Type B pancreatic cell (in vitro differentiated cells): ENCODE data around the gene COL4A1. TPM values are rescaled to one million over a fixed set of nuclear protein-coding genes. Genes with fewer than 3 reads are reported as not detected.
A peak's percentile ranks its signal among the peaks of the same experiment; 100 is the strongest.

Experiments used
- DNase-seq: peaks from one replicate; pipeline ENCODE4 v3.0.0; 2021; ENCODE audit warnings: mixed read lengths; ENCODE audit not compliant: unreplicated experiment; ENCODE audit errors: extremely low spot score
- H3K27ac Mint-ChIP-seq: 2 replicates; pipeline ENCODE4 v1.8.0; 2021; ENCODE audit warnings: mild to moderate bottlenecking, mixed read lengths
- H3K27me3 Mint-ChIP-seq: 2 replicates; pipeline ENCODE4 v1.8.0; 2021; ENCODE audit warnings: mixed read lengths
- H3K36me3 Mint-ChIP-seq: 2 replicates; pipeline ENCODE4 v1.8.0; 2021; ENCODE audit warnings: mixed read lengths
- H3K4me1 Mint-ChIP-seq: one replicate; pipeline ENCODE4 v1.8.0; 2021; ENCODE audit warnings: mixed read lengths; ENCODE audit not compliant: unreplicated experiment
- H3K4me3 Mint-ChIP-seq: 2 replicates; pipeline ENCODE4 v1.8.0; 2021; ENCODE audit warnings: mild to moderate bottlenecking, mixed read lengths
- H3K9me3 Mint-ChIP-seq: 2 replicates; pipeline ENCODE4 v1.8.0; 2021; ENCODE audit warnings: mixed read lengths
- total RNA-seq: library from RNA; stranded (reverse); gene quantifications from 2 replicates; pipeline ENCODE4 v1.2.1, GENCODE V29; 2021; ENCODE audit warnings: low replicate concordance
- TF ChIP-seq, protein P1 (sequence below): fragments of 200-600 bp; sonication (generic); conservative IDR thresholded peaks from 2 replicates; pipeline ENCODE4 v1.5.0; 2021; ENCODE audit warnings: antibody characterized with exemption, mild to moderate bottlenecking

The COL4A1 gene
- total RNA-seq, 1 donor from 2014 or later = 83.6 TPM

DNA sequence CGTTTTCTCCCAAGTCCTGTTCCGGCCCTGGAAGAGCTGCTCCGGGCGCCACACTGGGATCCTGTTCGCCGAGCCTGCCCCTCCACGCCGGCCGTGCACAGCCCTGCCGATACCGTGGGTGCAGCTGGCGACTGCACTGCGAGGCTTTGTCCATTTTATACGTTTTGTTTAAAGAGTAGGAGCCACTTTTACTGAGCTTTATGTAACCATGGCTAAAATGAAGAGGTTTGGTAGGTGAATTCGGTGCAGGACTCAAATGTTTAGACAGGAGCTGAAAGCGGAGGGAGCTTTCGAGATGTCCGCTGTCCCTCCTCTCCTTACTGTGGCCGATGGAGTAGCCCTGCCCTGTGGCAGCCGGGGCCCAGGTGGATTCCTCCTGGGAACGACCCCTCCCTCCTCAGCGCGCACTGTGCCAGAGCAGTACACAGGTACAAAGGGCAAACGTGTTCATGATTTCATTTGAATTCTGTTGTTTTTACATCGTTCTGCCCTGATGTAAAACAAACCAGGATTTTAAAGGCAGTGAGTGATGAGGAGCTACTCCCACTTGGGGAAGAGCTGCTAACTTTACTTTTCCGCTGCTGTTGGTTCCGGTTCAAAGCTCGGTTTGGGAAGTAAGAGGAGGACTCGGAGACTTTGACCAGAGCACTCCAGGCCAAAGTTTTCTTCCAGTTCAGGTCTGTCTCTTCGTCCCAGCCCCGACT is 1.9 kb upstream of the COL4A1 start:
- Mint-ChIP-seq H3K36me3 (peaks cover 8% of the 10 kb centered on the region), H3K27me3 (peaks cover 36% of the 10 kb centered on the region), H3K9me3 (no peaks in the 10 kb centered on the region), H3K4me1 (peaks cover 44% of the 10 kb centered on the region), H3K27ac (peak overlapping the region; percentile 86), H3K4me3 (peak overlapping the region; percentile 96)
- TF ChIP-seq, protein P1, sequence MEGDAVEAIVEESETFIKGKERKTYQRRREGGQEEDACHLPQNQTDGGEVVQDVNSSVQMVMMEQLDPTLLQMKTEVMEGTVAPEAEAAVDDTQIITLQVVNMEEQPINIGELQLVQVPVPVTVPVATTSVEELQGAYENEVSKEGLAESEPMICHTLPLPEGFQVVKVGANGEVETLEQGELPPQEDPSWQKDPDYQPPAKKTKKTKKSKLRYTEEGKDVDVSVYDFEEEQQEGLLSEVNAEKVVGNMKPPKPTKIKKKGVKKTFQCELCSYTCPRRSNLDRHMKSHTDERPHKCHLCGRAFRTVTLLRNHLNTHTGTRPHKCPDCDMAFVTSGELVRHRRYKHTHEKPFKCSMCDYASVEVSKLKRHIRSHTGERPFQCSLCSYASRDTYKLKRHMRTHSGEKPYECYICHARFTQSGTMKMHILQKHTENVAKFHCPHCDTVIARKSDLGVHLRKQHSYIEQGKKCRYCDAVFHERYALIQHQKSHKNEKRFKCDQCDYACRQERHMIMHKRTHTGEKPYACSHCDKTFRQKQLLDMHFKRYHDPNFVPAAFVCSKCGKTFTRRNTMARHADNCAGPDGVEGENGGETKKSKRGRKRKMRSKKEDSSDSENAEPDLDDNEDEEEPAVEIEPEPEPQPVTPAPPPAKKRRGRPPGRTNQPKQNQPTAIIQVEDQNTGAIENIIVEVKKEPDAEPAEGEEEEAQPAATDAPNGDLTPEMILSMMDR = no peak
- peak; percentile 64 for DNase-seq

DNA sequence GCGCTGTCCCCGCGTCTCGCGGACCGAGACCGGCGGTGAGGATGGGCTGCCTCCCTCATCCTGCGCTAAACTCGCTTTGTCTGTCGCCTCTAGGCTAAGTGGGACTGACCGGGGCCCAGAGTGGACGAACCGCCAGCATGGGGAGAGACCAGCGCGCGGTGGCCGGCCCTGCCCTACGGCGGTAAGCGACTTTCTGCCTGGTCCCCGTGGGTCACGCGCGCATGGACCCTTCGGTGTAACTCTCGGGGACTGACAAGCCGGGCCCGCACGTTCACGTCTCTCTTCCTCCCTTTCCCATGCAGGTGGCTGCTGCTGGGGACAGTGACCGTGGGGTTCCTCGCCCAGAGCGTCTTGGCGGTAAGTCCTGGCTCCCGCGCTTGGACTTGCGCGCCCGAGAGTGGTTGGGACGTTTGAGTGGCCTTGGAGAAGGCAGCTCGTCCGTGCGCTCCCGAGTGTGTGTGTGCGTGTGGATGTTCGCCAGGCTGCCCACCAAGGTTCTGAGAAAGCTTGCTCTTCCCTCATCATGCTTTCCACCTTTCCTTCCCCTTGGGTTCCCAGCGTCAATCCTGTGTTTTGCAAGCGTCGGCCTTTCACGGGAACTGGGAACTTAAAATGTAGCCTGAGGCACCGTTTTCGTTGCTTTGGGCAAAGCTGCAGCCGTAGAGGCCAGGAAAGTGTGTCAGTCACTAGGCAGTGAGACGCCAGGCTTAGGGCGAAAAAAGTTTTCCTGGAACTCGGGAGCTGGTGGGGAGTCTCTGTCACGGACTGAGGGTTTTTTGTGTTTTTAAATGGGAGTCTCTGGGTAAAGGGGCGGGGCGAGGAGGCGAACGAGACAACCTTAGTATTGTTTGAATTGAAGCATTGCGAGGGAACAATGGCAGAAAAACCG is 1.1 kb upstream of the COL4A1 start:
- peak; percentile 70 for DNase-seq
- H3K27ac Mint-ChIP-seq = peak overlapping the region; percentile 86
- peaks cover 43% of the 10 kb centered on the region for H3K27me3 Mint-ChIP-seq
- peaks cover 8% of the 10 kb centered on the region for H3K36me3 Mint-ChIP-seq
- peaks cover 44% of the 10 kb centered on the region for H3K4me1 Mint-ChIP-seq
- H3K4me3 Mint-ChIP-seq = peak overlapping the region; percentile 96
- no peaks in the 10 kb centered on the region for H3K9me3 Mint-ChIP-seq
- TF ChIP-seq, protein P1 = no peak

DNA sequence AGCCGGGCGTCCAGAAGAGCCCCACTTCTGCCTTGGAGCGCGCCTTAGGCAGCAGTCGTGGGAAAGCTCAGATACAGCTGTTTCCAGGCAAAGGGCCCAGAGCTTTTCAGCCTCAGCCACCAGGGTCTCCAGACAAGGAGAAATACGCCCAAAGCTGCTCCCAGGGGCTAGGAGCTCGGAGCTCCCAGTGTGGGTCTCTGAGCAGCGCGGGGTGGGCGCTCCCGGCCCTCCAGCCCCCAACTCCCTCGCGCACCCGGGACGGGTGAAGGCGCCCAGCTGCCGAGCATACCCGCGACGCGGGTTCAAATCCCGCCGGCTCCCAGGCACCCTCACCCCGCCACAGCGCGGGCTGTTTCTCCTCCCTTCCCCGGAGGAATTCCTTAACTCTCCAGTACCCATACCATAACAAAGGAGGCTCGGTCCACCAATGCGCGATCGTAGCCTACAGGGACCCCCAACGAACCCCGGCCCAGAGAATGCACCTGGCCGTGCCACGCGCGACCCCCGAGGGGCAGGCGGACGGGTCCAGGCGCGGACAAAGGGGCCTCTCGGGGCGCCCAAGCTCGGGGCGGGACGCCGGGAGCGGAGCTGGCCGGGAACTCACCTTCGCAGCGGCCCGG is 507 bp downstream of the COL4A1 start:
- H3K27ac Mint-ChIP-seq = no peak overlapping the region
- no peaks in the 10 kb centered on the region for H3K36me3 Mint-ChIP-seq
- peaks cover 48% of the 10 kb centered on the region for H3K27me3 Mint-ChIP-seq
- no peak for DNase-seq
- TF ChIP-seq, protein P1 = peak; percentile 50
- H3K4me1 Mint-ChIP-seq = peaks cover 44% of the 10 kb centered on the region
- peak overlapping the region; percentile 82 for H3K4me3 Mint-ChIP-seq
- no peaks in the 10 kb centered on the region for H3K9me3 Mint-ChIP-seq

DNA sequence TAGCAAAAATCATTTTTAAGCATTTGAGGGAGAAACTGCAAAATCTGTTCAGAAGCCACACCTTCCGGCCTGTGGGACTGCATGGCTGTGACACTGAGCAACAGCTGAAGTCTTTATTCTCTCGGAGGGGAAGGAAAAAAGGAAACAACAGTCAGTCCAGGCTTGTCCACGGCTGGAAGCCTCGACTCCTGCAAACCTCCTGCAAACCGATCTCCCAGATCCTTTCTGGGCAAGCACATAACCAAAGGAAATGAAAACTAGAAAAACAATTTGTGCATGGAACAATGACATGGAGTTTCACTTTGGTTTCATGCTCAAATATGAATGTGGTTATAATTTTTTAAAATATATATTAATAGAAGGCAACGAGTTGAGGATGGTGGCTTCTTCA is 1.0 kb downstream of the COL4A1 start:
- TF ChIP-seq, protein P1 = no peak
- H3K4me1 Mint-ChIP-seq = peaks cover 47% of the 10 kb centered on the region
- H3K36me3 Mint-ChIP-seq = no peaks in the 10 kb centered on the region
- H3K27me3 Mint-ChIP-seq = peaks cover 51% of the 10 kb centered on the region
- no peaks in the 10 kb centered on the region for H3K9me3 Mint-ChIP-seq
- H3K27ac Mint-ChIP-seq = no peak overlapping the region
- peak overlapping the region; percentile 82 for H3K4me3 Mint-ChIP-seq
- no peak for DNase-seq

DNA sequence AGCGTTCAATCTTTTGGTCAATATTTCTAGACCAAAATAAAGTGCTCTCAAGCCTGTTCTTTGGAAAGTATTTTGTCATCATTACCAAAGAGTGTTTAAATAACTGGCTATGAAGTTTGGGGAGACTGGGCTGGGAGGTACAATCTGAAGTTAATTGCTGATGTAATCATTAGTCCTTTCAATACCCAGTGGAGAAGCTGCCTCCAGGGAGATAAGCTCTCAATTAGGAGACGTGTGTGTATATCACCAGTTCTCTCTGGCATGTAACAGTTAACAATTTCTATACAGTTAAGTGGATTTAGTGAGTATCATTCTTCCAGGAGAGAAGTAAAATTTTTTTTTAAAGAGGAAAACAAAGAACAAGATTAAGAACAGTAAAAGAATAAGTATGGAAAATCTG is 1.4 kb downstream of the COL4A1 start:
- TF ChIP-seq, protein P1 = no peak
- Mint-ChIP-seq H3K4me1 (peaks cover 47% of the 10 kb centered on the region), H3K27me3 (peaks cover 51% of the 10 kb centered on the region), H3K9me3 (no peaks in the 10 kb centered on the region), H3K4me3 (peak overlapping the region; percentile 82), H3K36me3 (no peaks in the 10 kb centered on the region), H3K27ac (no peak overlapping the region)
- no peak for DNase-seq
